Measurements from ENCODE around the gene IL36G.

The IL36G gene

DNA sequence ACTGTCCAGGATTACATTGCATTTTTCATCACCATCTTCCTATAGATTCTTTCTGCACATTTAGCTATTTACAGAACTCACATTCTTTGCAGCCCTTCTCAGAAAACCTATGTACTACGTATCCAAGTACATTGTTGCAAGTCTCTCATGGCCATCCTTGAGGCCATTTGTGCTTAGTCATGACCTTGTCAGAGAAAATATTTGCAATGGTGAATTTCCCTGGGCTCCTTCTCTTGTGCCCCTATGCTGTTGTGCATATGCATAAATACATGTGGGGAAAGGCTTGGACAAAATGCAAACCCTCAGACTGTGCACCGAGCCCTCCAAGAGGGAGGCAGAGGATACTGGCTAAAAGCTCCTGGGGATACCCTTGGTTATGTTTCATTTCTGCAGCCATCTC is 47.0 kb downstream of the IL36G start:
- DNase-seq: no peak

DNA sequence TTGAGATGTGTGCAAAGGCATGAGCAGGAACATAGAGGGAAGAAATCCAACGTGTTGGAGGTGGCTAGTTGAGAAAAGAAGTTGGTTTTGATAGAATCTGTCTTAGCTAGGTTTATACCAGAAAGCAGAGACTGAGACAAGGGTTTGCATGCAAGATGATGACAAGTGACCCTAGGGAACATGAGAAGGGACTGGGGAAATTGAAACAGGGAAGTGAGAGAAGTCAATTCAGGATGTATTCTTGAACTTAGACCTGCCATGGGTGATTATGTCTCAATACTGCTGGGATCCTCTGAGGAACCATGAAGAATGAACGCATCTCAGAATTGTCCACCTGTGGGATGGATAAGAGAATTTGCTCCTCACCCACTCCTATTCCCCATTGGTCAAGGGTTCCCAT is 47.9 kb downstream of the IL36G start:
- no peak for DNase-seq

DNA sequence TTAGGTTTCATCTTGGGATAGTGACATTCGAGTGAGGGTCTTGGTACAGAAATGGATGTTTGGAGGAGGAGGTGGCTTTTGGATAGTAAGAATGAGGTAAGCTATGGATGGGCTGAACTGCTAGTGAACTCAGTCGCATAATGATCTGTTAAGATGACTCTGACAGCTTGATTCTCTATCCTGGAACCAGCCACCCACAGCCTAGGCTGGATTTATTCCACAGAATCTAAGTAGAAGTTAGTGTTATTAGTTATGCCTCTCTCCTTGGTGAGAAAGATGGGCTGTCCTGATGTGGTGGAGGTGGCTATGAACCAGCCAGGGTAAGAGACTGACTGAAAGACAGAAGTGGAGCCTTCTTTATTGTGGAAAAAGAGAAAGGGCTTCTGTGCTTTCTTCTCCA is 49.9 kb downstream of the IL36G start:
- no peak for DNase-seq

DNA sequence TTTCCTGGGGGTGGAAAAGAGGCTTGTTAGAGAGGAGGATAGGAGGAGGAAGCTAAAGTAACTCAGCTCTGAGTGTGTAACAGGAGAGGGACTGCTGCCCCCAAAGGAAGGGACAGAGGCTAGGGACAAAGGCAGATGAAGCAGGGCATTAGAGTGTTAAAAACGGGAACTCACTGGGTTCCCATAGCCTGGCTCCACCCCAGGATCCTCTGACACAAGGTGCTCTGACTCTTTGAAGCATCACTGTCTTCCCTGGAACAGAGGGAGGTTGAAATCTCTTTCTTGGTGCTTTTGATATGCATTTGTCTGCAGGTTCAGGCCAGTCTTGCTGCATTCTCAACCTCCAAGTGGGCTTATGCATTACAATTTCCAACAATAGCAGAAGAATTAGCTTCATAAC is 50.3 kb downstream of the IL36G start:
- DNase-seq: no peak

DNA sequence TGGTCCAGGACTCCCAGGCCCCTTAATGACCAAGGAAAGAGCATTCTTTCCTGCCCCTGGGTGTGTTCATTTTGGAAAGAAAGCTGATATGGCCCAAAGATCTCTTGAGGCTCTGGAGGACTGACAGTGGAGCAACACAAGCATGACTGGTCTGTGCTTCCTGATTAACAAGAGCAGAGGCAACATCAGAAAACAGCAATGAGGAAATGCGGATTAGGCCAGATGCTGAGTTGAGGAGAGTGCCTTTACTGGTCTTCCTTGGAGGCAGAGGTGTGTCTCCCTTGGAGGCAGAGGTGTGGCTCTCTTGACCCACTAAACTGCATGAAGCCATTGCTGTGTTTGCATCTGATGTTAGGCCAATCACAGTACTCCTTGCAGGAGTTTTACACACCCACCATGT is 54.9 kb downstream of the IL36G start:
- no peak for DNase-seq

DNA sequence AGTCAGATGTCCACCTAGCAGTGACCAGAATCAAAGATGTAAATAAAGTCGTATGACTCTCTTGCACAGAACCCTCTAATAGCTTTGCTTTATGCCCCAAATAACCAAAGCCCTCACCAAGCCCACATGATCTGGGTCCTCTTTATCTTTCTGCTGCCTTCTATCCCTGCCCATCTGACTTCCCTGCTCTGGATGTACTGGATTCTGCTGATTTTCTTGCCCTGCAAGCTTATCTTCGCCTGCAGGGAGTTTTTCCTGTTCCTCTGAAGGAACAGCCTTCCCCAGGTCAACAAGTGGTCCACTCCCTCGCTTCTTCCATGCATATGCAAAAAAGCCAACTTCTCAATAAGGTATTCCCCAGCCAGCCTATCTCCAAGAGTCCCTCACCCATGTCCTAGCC is 56.2 kb downstream of the IL36G start:
- no peak for DNase-seq

Measured in T-helper 9 cell (primary cell).